G401.6 (cell line): ENCODE data around the gene SZT2.
"Not testable (repeated sequence)": the region's sequence is repeated elsewhere in the genome, so short reads cannot be mapped to it uniquely, and the experiment has no call there.

Experiments
- FAIRE-seq: peaks from 2 replicates; lab custom pipeline; 2012; peaks lifted over from hg19 to GRCh38; lab: Jason Lieb, UNC

SZT2 gene

DNA sequence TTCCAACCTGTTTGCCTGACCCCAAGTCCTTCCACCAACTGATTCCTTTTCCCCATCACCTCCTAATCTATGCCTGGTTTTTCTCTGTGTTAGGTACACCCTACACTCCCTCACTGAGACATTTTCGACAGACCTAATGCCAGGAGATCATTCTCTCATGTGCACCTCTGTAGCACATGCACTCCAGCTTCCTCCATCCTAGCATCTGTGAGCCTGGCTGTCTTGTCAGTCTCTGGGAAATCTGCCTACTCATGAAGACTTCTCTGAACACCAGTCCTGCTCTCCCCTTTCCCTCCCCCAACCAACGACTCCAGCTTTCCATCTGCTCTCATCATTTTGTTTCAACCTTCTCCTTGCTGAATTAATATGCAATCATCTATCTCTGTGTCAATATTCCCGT is 1.1 kb upstream of the SZT2 start:
- no peak for FAIRE-seq

DNA sequence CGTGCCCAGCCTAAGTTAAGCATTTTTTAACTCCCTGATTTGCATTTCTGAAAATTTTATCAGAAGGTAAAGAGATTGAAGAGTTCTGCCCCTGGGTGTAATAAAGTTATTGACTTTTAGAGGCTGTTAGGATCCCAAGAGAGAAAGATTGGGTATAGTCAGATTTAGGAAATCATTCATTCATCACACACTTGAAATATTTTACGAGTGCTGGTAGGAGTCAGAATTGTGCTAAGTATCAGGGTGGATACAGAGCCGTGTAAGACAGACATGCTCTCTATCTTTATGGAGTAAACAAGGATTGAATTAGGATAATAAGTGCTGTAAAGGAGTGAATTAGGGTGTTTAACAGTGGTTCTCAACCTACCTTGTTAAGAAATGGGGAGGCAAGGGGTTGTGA is 3.0 kb downstream of the SZT2 start:
- FAIRE-seq: no peak

DNA sequence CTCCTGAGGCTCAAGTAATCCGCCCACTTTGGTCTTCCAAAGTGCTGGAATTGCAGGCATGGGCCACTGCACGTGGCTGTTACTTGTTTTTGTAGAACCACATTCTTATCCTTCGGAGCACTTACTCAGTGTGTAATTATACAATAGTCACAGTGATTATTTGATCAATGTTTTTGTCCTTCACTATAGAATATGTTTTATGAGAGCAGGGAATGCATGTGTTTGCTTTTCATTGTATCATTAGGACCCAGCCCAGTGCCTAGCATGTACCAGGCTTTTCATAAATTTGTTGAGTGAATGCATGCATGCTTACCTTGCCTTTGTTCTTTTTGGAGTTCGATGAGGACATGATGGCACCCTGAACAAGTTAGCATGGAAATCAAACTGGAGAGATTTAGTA is 5.8 kb downstream of the SZT2 start:
- no peak for FAIRE-seq

DNA sequence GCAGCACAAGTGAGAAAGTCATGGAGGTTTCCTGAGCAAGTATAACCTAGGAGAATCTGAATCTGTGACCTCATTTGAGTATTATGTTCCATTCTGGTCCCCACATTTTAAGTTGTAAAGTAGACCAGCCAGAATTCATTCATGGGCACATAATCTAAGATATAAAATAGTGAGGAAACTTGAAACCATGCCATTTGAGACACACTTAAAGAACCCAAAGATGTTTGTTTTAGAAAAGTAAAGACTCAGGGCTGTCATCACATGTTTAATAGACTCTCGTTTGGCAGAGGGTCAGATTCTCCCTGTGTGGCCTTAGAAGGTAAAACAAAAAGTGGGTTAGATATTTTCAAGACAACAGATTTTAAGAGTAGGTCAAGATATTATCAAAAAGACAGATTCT is 6.4 kb downstream of the SZT2 start:
- no peak for FAIRE-seq

DNA sequence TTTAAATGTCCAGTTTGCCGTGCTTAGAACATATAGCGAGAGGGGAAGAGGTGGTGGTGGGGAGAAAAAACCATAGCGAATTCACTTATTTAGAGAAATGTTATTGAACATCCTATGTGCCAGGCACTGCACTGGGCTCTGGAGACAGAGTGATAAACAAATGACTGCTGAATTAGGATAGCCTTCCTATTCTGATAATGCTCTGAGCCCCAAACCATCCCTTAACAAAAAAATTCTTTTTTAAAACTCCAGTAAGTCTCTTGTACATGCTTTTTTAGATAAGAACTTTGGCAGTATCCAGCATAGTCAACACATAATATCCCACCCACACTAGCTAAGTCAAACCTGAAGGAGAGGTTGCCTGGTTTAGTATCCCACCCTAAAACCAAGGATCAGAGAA is 8.5 kb downstream of the SZT2 start:
- no peak for FAIRE-seq

DNA sequence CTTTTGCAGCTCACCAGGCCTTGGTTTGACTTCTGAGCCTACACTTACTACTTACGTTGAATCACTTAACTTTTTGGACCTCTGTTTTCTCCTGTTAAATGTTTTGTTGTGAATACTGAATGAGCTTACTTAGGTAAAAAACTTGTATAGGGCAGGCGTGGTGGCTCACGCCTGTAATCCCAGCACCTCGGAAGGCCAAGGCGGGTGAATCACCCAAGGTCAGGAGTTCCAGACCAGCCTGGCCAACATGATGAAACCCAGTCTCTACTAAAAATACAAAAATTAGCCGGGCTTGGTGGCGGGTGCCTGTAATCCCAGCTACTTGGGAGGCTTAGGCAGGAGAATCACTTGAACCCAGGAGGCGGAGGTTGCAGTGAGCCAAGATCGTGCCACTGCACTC is 10.7 kb downstream of the SZT2 start:
- FAIRE-seq: not testable (repeated sequence)

DNA sequence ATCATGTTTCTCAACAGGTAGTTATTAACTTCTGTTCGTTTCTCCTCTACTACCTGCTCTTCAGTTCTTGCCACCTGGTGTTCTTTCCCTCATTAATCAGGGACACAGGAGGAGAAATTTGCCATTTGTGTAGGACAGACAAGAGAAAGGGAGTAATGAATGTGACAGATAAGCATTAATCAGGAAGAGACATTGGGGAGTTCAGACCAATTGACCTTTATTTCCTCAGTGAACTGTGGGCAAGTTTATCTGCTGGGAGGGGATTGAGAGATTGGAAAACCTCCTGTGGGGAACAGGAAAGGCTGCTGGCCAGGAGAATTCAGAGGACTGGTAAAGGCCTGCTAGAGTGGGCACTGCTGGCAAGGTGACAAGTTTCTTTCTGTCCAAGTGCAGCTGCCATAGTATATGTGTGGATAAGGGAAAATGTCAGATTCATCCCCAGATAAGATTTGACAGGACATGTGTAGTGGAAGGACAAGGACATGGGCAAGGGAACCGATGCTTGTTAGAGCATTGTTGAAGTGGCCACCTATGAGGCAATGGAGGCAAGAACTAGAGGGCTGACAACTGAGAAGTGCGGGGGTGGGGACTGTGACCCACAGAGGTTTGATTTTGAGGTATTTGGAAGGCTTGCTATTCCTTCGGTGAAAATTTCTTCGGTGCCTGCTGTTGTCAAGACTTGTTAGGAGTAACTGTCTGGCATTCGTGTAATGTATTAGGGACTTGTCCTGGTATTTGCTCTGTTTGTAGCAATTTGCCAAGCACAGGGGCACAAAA is 12.6 kb downstream of the SZT2 start:
- FAIRE-seq: no peak

DNA sequence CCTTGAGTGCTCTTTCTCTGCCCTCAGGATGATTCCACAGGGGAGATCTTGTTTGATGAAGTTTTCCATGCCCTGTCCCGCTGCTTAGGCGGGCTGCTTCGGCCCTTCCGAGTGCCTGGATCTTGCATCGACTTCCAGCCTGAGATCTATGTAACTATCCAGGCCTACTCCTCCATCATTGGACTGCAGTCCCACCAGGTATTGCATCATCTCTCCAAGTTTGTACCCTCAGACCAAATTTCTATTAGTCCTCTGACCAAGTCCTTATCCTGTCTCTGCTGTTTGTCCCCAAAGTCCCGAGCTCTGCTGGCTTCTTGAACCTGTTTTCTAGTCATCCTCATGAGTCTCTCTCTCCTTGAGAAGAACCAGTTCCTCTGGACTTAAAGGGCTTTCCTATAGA is 14.7 kb downstream of the SZT2 start:
- no peak for FAIRE-seq

DNA sequence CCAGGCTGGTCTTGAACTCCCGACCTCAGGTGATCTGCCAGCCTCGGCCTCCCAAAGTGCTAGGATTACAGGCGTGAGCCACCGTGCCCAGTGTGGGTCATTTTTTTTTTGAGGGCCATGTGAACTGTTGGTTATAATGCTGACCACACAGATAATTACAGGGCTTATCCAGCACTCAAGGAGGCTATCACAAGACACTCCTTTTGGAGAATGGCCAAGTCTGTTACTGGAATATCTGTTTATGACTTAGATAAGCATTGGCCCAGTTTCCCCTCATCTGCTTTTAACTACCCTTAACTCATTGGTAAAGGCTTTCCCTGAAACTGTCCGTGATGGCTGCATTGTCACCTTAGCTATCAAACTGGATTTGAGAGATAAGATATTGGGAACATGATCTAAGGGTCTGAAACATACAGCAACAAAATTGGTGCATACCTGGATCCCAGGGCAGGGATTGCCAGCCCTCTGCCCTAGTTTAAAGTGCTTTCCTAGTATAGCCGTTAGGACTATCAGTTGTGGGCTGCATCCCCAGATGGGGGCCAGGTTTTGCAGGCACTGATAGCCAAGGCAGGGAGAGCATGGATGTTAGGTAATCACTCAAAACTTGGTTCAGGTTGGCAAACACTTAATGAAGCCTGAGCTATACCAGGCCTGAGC is 15.6 kb downstream of the SZT2 start:
- FAIRE-seq: no peak

DNA sequence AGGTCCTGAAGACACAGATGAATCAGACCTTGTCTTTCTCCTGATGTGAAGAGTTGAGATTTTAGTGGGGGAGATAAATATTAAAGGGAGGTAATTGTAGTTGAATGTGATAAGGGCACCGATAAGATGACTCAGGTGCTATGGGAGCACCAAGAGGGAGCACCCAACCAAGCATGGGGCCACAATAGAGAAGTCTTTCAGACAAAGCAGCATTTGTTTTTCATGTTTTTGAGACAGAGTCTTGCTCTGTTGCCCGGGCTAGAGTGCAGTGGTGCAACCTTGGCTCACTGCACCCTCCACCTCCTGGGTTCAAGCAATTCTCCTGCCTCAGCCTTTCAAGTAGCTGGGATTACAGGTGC is 16.2 kb downstream of the SZT2 start:
- FAIRE-seq: no peak

DNA sequence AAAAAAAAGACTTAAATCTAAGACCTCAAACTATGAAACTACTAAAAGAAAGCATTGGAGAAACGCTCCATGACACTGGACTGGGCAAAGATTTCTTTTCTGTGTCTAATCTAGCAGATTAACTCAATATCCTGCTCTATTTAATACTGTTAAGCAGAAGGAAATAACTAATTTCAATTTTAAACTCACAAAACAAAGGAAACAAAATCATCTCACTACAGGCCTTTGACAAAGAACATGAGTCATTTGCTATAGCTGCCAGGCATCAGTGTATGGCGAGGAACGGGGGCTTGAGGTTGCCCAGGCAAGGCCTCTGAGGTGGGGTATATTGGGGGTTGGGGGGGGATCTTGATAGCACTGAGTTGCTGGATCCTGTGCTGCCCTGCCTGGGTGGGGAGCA is 20.9 kb downstream of the SZT2 start:
- FAIRE-seq: no peak

DNA sequence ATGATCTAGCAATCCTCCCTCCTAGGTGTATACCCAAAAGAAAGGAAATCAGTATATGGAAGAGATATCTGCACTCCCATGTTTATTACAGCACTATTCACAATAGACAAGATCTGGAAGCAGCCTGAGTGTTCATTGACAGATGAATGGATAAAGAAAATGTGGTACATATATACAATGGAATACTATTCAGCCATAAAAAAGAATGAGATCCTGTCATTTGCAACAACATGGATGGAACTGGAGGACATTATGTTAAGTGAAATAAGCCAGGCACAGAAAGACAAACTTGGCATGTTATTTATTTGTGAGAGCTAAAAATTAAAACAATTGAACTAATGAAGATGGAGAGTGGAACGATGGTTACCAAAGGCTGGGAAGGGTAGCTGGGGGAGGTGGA is 23.7 kb downstream of the SZT2 start:
- FAIRE-seq: not testable (repeated sequence)

DNA sequence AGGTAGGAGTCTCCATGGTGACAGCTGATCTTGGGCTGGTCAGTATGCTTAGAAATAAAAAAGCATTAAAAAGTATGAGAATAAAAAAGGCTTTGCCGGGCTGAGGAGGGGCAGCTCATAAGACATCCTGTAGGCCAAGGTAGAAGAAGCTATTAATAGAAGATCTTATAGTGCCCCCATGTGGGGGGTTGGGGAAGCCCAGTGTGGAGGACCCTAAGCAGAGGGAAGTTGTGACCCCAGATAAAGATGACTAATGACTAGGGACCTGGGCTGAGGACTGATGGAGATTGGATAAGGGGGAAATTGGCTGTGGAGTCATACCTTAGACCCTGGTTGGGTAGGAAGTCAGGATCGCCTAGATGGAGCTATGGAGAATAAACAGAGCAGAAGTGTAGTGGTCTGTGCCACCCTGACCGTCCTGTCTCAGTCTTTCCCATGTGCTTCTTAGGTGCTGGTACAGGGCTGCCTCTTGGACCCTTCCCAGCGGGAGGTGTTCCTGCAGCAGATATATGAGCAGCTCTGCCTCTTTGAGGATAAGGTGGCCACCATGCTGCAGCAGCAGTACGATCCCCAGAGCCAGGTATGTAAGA is 25.0 kb downstream of the SZT2 start:
- no peak for FAIRE-seq

DNA sequence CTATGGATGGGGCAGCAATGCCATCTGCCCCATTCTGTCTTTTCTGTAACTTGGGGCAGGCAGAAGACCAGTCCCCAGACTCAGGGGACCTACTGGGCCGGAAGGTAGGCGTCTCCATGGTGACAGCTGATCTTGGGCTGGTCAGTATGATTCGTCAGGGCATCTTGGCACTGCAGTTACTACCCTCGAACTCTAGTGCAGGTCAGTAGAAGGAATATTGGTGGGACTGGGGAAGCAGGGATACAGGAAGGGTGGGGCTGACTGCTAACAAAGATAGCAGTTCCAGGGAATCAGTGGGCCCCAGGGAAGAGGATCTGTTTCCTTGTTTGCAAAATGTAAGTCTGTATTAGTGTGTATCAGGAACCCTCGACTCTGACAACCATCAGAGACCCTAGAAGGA is 26.2 kb downstream of the SZT2 start:
- no peak for FAIRE-seq

DNA sequence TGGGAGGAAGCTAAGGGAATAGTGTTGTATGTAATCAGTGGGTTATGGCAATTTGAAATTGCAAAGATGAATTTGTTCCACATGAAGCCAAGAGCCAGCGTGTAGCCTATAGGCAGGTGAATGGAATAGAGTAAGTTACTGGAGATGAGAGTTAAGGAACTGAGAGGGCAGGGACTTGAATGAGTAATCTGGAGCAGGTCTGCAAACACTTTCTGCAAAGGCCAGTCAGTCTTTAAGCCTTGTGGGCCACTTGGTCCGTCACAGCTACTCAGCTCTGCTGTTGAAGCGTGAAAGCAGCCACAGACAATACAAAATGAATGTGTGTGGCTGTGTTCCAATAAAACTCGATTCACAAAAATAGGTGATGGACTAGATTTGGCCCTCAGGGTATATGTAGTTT is 29.2 kb downstream of the SZT2 start:
- FAIRE-seq: no peak

DNA sequence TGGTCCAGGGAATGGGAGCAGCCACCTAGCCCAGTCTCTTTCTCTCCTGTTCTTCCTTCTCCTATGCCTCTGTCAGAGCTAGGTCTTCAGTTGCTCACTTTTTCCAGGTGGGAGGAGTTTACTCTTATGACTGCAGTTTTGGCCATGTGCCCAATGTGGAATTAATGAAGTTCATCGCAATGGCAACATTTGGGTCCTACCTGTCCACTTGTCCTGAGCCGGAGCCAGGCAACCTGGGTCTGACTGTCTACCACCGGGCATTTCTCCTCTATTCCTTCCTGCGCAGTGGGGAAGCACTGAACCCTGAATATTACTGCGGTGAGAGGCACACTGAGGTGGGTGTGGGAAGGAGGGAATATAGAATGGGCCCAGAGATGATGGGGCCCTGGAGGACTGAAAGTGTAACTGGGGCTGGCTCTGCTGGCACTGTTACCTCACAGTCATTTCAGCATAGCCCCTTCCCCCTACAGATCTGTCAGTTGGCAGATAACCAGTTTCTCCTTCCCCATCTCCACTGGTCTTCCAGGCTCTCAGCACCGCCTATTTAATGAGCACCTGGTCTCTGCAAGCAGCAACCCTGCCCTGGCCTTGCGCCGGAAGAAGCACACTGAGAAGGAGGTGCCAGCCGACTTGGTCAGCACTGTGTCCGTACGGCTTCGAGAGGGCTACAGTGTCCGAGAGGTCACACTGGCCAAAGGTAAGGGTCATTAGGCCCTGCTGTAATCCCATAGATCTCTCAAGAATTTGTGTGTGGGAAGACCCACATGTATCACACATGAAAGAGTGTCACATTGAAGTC is 30.1 kb downstream of the SZT2 start:
- FAIRE-seq: no peak

DNA sequence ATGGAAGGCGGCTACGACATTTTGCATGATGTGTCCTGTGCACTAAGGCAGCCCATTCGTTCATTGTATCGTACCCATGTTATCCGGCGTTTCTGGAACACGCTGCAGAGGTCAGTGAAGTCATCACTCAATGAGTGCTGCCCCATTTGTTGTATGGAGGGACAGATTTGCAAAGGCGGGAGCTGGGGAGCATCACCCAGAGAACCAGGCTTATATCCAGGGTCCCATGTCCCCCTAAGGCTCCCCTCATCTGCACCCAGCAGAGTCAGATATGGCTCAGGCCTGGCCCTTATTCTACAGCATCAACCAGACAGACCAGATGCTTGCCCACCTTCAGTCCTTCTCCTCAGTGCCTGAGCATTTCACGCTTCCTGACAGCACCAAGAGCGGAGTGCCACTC is 31.2 kb downstream of the SZT2 start:
- no peak for FAIRE-seq

DNA sequence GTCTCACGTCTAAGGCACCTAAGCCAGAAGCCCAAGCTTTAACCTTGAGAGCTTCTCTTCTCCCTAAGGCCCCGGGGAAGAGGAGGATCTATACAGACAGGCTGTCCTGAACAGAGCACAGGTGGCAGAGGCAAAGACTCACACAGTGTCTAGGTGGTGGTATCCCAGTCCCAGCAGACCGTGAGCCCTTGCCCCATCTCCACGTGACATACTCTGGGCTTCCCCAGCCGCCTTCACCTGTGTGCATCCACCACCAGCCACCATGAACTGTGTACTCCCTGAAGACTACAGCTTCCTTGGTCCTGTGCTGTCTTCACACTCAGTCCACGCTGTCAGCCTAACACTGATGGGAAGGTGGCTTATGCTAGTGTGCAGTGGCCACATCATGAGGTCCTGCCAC is 31.7 kb downstream of the SZT2 start:
- FAIRE-seq: no peak

DNA sequence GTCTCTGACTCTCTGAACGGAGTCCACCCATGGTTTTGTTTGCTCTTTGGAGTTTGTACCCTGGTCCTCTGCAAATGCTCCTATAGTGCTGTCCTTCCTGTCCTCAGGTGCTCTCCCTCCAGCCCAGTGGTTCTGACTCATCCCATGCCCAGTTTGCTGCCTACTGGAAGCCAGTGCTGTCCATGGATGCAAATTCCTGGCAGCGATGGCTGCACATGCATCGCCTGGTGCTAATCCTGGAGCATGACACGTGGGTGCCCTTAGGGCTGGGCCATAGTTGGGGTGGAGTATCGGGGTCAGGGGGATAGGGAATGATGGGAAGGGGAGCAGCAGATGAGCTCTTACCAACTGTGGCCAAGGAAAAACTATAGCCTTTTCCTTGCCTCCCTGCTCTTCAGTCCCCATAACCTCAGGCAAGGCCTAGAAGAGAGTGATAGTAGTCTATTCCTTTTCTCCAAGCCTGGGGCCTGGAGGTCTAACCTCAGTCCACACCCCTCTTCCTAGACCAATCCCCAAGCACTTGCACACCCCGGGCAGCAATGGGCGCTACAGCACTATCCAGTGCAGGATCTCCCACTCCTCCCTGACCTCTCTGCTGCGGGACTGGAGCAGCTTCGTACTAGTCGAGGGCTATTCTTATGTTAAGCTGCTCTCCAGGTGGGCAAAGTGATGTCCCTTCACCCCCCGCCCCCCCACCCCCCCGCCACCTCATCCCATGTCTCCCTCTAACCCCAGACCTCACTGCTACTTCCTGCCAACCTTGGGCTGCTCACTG is 32.5 kb downstream of the SZT2 start:
- no peak for FAIRE-seq

DNA sequence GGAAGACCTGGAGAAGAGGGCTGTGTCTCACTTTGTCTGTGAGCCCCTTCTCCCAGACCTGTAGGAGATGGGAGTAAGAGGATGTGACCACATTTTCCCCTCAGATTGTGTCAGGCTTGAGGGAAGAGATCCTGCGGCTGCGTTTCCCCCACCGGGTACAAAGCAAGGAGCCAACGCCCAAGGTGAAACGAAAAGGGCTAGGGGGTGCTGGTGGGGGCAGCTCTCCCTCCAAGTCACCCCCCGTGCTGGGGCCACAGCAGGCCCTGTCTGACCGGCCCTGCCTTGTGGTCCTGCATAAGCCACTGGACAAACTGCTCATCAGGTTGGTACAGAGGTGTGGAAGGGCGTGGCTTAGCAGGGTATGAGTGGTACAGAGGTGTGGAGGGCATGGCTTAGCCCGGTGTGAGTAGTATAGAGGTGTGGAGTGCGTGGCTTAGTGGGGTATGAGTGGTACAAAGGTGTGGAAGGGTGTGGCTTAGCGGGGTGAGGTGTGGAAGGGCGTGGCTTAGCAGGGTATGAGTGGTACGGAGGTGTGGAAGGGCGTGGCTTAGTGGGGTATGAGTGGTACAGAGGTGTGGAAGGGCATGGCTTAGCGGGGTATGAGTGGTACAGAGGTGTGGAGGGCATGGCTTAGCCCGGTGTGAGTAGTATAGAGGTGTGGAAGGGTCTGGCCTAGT is 33.4 kb downstream of the SZT2 start:
- FAIRE-seq: no peak

DNA sequence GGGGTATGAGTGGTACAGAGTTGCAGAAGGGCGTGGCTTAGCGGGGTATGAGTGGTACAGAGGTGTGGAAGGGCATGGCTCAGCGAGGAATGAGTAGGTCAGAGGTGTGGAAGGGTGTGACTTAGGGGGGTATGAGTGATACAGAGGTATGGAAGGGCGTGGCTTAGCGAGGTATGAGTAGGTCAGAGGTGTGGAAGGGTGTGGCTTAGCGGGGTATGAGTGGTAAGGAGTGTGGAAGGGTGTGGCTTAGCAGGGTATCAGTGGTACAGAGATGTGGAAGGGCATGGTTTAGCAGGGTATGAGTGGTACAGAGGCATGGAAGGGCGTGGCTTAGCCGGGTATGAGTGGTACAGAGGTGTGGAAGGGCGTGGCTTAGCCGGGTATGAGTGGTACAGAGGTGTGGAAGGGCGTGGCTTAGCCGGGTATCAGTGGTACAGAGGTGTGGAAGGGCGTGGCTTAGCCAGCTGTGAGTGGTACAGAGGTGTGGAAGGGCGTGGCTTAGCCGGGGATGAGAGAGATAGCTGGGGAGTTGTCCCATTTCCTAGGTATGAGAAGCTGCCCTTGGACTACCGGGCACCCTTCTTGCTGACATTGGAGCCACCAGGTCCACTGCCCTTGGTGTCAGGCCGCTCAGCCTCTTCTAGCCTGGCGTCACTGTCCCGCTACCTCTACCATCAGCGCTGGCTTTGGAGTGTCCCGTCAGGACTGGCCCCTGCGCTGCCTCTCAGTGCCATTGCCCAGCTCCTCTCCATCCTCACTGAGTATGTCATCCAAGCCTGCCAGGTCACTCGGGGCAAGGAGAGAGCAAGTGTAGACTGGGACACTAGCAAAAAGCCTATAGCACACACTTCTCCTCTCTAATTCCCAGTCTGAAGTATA is 34.2 kb downstream of the SZT2 start:
- no peak for FAIRE-seq
